ENCODE measurements around the gene GPR176.

GRCh38 chr15:39814489-39814888 is 105.6 kb downstream of the GPR176 start:
- no peak for TF ChIP-seq NFRKB (IDR thresholded peaks at IDR 0.05)
- TF ChIP-seq FOXK2 (IDR thresholded peaks at IDR 0.05) = no peak
- no peak for TF ChIP-seq FOXA1 (IDR thresholded peaks at IDR 0.05)
- no peak for TF ChIP-seq SP1 (IDR thresholded peaks at IDR 0.05)
- TF ChIP-seq L3MBTL2 (conservative IDR thresholded peaks at IDR 0.05) = no peak
- TF ChIP-seq ELF4 (IDR thresholded peaks at IDR 0.05) = no peak
- no peak for TF ChIP-seq HDGF (IDR thresholded peaks at IDR 0.05; ENCODE audit: borderline replicate concordance)
- TF ChIP-seq ARNT (IDR thresholded peaks at IDR 0.05) = no peak

Data from HEK293T (cell line).